Activated CD4-positive, alpha-beta T cell treated with anti-CD3 and anti-CD28 coated beads for 48 hours (primary cell): ENCODE results near the gene NPAS2.

Experiments used
- DNase-seq: peaks from one replicate; pipeline ENCODE4 v3.0.0-alpha.2; 2020

NPAS2 gene

DNA sequence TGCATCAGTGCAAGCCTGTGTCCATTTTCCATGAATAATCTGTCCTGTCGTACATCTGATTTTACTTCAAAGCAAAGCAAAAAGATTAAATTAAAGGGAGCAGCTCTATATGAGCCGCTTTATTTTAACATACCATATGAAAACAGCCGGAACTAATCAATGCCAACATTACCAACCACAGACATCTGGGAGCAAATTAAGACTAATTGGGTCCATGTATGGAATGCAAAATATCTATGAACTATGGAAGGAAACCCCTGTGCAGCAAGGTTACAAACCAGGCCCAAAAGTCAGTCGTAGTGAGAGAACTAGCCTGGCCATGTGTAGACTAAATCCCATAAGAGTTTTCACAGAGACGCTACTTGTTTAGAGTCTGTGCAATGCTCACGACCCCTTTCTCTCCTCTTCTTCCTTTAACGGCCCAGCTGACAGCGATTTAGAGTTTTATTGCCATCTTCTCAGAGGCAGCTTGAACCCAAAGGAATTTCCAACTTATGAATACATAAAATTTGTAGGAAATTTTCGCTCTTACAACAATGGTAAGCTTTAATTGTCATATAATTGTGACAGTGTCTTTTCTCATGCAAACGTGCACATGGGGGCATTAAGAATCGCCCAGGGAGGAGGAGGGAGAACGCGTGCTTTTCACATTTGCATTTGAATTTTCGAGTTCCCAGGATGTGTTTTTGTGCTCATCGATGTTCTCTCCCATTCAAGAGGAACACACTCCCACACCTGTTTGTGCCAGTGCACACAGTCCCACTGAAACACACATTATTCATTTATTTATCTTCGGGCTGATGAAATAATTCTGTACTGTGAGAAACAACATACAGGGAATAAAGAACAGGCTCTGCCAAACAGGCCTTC lies 129.2 kb downstream of the NPAS2 start:
- no peak for DNase-seq

DNA sequence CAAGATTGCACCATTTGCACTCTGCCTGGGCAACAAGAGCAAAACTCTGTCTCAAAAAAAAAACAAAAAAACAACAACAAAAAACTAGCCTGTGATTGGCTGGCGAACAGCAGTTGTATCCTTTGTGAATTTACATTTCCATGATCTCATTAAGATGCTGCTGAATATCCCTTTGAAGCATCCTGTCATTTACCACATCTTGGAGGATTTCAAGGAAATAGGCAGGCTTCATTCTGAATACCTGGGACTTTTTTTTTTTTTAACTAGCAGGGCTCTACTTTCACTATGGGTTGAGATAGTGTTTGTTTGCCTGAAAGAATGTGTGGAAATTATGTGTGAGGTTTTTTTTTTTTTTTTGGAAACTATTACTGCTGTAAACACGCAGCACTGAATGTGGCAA lies 132.6 kb downstream of the NPAS2 start:
- no peak for DNase-seq

DNA sequence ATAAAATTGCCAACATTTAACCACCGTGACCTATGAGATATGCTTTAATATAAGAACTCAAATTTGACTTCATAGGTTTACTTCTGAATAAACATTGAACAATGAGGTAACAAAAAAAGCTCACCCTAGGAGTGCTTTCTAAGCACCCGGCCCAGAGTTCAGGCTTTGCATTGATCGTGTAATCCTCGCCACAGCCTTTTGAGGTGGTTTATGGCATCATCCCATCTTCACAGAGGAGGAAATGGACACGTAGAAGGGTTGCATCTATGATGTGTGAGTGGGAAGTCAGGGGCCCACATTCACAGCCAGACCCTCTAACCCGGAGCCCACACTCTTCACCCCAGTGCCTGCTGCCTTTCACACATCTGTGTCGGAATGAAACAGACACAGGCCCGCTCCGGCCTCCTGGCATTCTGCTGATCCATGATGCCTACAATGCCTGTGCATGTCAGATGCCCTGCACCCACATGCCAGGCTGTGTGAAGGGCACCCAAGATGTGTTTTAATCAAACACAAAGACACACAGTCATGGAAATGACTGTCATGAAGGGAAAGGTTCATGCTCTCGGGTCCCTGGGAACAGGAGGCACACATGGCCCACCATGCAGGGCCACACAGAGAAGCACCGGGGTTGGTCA lies 133.6 kb downstream of the NPAS2 start:
- no peak for DNase-seq

DNA sequence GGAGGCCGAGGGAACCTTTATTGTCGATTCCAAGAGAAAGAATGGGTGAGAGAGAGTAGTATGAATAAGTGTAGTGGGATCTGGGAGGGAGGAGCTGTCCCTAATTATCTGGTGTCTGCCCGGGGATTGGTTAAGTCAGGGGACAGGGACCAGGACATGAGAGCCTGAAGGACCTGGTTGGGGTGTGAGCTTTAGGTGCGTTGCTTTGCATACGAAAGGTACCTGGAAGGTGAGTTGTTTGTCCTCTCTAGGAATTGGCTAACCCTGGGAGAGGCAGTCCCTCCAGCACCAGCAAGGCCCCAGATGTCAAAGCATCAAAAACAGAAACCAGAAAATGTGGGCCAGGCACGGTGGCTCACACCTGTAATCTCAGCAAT lies 134.1 kb downstream of the NPAS2 start:
- no peak for DNase-seq

DNA sequence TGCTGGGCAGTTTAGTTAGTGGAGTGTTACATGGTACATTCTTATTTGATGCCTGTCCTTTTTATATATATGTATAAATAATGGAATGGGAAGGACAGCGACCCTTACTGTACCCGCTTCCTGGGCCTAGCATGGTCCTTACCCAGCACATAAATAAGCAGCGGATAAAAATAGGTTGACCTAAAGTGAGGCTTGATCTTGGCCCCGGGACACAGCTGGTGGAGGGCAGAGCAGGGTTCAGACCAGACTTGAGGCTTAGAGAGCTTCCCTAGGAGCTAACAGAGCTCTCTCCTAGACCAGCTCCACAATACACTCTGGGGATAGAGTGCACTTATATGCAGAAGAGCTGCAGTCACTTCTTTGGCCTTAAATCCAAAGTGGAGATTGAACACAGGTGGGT lies 135.3 kb downstream of the NPAS2 start:
- no peak for DNase-seq

DNA sequence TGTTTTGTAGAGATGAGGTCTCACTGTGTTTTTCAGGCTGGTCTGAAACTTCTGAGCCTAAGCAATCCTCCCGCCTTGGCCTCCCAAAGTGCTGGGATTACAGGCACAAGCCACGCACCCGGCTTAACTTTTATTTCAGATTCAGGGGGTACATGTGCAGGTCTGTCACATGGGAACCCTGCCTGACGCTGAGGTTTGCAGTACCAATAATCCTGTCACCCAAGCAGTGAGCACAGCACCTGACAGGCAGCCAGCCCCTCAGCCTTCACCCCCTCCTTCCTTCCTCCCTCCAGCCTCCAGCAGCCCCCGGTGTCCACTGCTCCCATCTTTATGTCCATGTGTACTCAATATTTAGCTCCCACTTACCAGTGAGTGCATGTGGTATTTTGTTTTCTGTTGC lies 136.1 kb downstream of the NPAS2 start:
- no peak for DNase-seq

DNA sequence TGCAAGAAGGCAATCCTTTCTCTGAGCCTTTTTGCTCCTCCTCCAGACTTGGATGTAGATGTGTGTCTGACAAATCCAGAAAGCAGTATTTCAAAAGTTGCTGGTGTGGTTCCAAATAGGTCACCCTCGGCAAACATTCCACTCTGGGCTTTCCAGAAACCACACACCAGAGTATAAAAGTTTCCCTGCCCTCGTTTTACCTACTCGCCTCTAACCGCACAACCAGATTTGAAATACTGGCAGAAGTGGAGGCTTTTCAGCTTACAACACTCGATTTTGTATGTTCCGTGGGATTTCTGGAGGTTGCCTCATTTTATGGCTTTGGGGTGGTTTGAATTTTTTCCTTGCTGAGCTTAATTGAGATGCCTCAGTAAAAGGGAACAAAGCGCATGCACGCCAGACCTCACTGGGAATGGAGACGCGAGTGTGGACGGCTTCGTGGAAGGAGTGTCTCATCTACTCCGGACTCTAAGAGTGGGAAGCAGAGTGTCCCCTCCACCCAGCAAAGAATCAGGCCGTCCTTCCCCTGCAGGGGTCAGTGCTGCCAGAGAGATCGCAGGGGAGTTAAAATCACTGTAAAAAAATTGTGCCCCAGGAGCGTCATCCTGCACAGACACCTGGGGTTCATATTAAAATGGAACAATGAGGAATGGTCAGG lies 138.2 kb downstream of the NPAS2 start:
- no peak for DNase-seq

DNA sequence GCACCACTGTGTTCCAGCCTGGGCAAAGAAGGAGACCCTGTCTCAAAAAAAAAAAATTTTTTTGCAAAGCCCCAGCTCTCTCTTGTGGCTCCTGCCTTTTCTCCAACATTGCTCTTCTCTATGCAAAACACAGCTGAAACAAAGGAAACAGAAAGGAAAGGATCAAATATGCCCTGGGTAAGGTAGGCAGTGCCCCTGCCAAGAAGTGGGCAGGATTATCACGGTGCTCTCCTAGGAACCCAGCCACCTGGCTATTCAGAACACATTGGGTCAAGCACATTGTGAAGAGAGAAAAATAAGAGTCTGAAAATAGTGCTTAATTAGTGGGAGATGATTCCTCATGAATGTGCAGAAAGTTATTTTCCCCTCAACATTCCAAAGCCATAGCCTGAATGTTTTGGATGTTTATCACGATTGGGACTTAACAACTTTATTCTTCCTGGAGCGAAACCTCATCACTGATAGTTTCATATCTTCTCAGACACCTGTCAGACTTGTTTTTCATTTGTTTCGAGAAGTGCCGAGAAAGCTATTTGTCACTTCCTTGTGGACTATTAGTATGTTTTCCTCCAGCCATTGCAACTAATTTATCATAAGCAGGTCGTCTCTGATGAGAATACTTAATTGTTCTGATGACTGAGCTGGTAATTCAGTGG lies 139.4 kb downstream of the NPAS2 start:
- no peak for DNase-seq

DNA sequence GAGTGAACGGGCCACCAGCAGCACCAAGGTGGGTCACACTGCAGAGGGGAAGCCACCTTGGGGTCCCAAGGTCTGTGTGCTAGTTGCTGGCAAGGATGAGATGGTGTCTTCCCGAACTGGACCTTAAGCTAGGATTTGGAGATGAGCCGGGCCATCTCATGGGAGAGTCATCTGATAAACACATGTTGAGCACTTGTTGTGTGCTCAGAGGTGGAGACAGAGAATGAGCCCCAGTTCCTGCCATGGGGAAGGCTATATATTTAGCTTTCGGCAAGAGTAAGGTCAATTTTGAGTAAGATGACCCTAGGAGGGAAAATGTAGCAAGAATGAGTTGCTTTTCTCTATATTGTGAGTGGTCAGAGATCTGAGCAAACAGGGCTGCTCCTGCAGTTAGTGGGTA lies 140.7 kb downstream of the NPAS2 start:
- no peak for DNase-seq

DNA sequence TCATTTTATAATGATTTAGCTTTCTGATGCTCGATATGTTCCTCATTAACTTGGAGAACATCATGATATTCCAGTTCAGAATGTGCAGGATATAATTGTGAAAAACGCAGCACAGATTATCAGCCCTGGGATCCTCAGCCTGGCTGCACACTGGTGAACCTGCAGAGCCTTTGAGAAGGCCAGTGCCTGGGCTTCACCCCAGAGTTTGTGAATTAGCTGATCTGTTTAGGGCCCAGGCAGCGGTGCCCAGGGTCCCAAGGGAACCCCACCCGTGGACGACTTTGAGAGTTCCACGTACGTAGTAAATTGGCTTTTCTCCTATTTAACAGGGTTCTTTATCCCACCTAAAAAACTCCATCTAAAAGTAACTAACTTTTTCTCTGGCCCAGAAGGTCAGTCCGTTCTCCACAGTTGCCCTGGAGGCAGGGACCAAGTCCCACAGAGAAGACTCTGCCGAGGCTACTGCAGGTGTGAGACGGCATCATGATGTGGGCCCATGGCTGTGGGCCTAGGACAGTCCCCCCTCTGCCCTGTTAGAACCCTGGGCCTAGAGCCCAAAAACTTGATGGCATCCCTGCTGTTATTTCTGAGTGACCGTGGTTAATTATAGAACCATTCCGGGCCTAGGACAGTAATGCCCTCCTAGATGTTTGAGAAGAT lies 142.6 kb downstream of the NPAS2 start:
- no peak for DNase-seq

DNA sequence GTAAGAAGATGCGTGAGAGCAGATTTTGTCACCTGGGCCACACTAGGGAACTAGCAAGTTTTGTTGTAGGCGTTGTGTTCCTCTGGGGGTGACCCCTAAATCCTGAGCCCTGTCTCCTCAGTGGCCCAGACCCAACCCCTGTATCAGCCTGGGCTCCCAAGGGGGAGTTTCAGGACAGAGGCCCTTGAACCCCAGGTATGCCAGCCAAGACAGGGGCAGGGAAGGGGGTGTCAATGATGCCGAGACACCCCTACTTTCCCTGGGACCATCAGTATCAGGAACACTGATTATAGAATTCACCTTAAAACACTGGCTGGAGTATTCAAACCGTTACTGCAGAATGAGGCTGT lies 143.1 kb downstream of the NPAS2 start:
- DNase-seq: no peak

DNA sequence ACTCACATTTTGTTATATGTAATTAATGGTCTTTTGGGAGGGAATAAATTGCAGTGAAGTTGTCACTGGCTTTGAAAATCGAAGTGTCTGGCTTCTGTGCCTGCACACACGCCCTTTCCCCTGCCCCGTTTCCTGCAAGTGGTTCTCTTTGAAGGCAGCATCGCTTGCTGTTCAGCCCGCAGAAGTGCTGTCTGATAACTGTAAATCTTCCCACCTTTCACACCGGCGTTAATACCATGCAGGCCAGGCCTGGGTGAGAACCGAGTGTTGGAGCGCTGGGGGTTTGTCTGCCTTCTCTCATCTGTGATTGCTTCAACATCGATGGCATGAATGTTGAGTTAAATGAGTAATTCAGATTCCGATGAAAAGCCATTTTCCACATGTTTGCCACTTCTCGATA lies 144.3 kb downstream of the NPAS2 start:
- DNase-seq: no peak

DNA sequence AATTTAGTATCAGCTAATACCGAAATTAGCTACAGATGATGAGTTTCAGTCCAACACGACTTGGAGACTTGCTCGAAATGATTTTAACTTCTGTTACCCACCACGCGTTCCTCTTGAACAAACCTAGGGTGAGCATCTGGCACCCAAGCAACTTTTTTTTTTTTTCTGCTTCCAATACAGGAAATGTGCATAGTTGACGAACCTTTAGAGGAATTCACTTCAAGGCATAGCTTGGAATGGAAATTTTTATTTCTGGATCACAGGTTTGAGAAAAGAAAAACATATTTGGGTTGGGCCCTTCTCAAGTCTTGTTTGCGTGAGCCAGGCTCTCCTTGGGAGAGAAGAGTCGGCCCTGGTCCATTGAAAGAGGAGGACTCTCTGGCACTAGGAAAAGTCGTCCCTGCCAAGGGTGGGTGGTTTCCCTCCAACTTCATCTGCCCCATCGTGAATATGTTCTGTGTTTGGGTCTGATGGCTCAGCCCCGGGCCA lies 144.8 kb downstream of the NPAS2 start:
- DNase-seq: no peak

DNA sequence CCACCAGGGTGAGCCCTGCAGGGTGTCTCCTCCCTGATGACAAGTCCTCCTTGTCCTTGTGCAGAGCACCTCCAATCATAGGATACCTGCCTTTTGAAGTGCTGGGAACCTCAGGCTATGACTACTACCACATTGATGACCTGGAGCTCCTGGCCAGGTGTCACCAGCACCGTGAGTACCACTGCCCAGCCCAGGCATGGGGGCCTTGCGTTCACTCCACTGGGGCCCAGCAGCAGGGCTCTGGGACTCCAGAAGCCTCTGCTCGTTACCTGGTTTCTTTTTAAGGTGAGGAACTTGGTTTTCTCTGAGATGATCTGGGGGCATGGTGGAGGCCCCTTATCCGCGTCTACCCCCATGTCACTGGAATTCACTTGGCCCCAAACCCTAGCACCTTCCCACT lies 145.7 kb downstream of the NPAS2 start:
- DNase-seq: no peak

DNA sequence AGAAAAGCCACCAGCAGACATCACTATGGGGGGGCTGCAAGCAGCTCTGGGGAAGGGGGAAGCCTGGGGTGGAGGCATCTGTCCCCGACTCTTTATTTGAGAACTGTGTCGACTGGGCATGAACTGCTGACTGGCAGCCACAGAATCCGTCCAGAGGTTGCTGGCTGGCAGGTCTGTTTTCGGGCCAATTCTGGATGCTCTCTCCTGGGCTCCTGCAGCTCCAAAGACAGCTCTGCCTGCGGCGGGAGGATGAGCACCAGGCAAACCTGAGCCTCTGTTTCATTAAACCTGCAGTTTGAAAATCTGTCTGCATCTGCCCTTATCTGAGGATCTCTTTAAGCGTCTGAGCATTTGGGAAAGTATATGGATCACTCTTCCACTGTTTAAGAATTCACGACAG lies 147.8 kb downstream of the NPAS2 start:
- no peak for DNase-seq

DNA sequence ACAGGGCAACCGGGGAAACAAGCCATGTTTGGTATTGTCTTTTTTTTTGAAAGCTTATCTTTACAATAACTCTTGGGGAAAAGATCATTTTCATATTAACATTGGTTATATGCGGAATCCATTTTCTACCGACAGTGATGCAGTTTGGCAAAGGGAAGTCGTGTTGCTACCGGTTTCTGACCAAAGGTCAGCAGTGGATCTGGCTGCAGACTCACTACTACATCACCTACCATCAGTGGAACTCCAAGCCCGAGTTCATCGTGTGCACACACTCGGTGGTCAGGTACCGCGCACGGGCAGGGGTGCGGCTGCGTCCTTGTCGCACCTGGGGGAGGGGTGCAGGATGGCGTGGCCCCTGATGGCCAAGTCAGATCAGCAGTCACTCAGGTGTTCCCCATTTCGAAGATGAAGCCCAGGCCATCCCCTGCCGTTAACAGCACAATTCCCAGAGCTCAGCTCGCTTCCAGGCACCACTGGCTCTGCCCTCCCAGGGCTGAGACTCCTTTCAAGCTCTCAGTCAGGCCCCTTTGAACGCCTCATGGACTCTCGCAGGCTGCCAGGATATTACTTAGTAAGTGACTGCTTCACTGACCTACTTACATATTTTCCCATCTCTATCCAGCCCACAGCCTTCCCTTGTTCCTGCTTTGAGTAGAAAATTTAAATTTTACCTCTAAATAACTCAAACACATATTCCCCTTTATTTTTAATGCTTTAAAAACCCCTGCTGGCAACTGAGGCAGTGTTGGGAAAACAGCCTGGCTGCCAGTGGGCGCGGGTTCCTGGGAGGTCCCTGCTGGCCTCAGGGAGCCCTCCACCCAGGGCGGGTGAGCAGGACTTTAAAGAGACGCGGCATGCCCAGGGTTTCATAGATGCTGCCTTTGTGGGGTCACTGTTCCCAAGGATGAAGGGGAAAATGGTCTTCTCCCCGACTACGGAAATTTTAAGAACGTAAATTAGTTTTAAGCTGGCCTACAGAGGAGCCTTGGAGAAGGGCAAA lies 148.5 kb downstream of the NPAS2 start:
- DNase-seq: no peak

DNA sequence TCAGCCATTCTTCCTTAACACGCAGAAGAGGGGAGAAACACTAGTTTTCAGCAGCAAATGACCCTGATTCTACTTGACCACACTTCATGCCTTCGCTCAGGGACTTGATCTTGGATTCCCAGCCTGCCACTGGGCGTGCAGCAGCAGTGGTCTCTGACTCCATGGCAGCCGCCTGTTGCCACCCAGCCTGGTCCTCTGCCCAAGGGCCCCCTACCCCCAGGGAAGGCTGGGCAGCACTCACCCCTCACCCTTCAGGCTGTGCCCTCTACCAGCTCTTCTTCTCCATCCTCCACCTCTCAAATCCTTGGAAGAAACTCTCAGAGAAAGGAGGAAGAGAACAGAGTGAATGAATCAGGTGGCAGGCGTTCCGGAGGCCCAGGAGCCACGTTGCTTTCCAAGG lies 150.1 kb downstream of the NPAS2 start:
- DNase-seq: no peak

DNA sequence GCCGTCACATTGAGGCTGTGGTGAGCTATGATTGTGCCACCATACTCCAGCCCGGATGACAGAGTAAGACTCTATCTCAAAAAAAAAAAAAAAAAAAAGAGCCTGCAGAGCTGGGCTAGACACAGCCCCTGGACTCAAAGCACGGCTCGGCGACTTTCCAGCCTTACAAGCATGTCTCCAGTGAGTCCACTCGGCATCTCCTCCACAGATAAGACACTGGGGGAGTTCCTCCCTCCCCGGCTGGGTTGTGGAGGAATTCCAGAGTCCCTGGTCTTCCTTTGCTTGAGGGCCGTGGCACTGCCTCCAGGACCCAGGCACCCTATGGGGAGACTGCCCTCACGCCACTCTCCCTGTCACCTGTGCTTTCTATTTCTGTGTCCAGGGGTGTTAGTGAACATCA lies 151.3 kb downstream of the NPAS2 start:
- DNase-seq: no peak

DNA sequence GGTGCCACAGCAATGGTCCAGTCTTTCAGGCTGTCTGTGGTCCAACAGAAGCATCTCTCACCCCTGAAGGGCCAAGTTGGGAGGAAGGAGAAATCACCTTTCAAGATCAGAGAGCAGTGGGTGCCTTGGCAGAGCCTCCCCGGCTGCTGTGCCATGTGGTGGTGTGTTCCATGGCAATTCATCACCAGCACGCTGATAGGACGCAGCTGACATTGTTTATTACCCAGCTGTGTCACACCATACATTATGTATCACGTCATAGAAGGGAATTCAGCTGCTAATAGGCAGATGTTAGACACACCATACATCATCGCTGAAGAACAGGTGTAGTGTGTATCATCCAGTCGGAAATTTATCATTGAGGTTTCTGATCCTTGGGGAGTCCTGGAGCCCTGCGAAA lies 152.5 kb downstream of the NPAS2 start:
- no peak for DNase-seq

DNA sequence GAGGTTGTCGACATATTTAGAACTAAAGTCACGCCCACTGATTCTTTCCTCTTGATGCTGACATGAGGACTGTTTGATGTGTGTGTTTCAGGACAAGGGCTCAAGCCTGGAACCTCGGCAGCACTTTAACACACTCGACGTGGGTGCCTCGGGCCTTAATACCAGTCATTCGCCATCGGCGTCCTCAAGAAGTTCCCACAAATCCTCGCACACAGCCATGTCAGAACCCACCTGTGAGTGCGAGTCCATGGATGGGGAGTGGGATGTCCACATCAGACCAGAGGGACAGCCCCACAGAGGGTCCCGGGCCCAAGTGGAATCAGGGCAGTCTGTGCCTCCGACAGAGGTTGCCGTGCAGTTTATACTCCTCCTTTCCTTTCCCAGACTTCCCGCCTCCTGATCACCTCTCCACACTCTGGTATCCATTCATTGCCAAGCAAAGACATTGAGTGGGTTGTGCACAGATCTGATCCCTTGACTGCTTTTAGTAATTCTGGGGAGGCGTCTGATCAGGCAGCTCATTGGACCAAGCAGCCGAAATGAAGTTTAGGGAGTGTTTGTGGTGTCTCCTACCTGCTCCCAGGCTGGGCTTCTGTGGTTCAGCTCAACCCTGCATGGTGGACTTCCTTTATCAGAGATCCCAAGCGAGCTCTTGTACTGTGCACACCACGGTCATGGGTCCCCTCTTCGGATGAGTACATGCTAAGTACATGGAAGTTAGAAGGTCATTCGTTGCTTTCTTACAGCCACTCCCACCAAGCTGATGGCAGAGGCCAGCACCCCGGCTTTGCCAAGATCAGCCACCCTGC lies 155.0 kb downstream of the NPAS2 start:
- no peak for DNase-seq

DNA sequence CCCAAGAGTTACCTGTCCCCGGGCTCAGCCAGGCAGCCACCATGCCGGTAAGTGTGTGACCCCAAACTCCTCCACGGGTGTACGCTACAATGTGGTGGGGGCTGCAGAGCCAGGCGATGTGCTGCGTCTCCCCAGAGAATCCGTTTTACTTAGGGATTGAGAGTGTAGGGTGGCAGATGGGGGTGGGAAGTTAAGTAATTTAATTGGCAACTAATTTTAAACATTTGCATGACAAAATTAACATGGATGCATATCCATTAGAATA lies 155.5 kb downstream of the NPAS2 start:
- DNase-seq: no peak
